ENCODE data around the gene GMCL1. TPM values are rescaled to one million over a fixed set of nuclear protein-coding genes. Genes with fewer than 3 reads are reported as not detected.

GMCL1 gene
- total and polyA plus RNA-seq, 9 of the 15 experiments (the other 6 are each of a cell fraction or from before 2014, with no cell fraction given), result 7.0 to 27.3 (median 15.4) TPM

DNA sequence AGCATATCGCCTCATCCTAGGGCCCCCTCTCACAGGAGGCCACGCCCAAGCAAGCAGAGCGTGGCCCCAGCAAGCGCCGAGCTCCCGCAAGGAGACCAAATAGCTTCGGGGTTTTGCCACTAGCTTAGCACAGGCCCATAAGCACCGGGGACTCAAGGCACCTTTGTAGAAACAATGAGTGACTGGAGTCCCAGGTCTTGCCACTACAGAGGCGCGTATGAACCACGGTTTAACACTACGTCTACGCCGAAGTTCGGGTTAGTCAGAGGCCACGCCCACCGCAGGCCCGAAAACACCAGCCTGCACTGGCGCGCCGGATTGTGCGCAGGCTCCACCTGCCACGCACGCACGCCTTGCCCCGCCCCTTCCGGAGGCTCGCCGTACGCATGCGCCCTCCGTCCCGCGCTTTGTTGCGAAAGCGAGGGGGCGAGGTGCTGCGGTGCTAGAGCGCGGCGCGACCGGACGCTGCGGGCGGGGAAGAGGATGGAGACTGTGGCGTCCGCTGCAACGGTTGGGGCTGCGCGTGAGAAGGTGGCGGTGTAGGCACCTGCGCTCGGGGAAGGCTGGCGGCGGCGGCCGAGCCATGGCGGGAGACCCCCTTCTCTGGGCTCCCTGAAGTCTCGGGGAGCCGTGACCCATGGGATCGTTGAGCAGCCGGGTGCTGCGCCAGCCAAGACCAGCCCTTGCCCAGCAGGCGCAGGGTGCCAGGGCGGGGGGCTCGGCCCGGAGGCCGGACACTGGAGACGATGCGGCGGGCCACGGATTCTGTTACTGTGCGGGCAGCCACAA is at the start of gene GMCL1 (continued):
- no peak for TF ChIP-seq HIVEP1 (CRISPR knock-in tag; IDR thresholded peaks at IDR 0.05)
- TF ChIP-seq MAFG (tag; conservative IDR thresholded peaks at IDR 0.05), result no peak
- TF ChIP-seq ESRRA (IDR thresholded peaks at IDR 0.05; ENCODE audit: borderline replicate concordance, low read depth), result peak; percentile 55; the same call in 1 of the 2 replicates
- no peak for TF ChIP-seq TEAD2 (tag; IDR thresholded peaks at IDR 0.05)
- TF ChIP-seq CTBP1 (IDR thresholded peaks at IDR 0.05; ENCODE audit: borderline replicate concordance), result peak; percentile 80
- TF ChIP-seq PHF20 (IDR thresholded peaks at IDR 0.05; ENCODE audit: partially characterized antibody), result peak; percentile 75
- no peak for TF ChIP-seq ATF2 (CRISPR knock-in tag; IDR thresholded peaks at IDR 0.05)
- TF ChIP-seq FOXP4 (CRISPR knock-in tag; IDR thresholded peaks at IDR 0.05; ENCODE audit: borderline replicate concordance), result peak; percentile 97
- TF ChIP-seq TBP (optimal IDR thresholded peaks at IDR 0.05; ENCODE audit: low read depth, low read length), result peak; percentile 78
- peak; percentile 79; the same call in 1 of the 2 replicates for TF ChIP-seq IRF9 (tag; IDR thresholded peaks at IDR 0.05)
- no peak for TF ChIP-seq ZNF75A (CRISPR knock-in tag; IDR thresholded peaks at IDR 0.05)
- no peak for TF ChIP-seq BRD4 (IDR thresholded peaks at IDR 0.05)
- TF ChIP-seq NELFE (IDR thresholded peaks at IDR 0.05; ENCODE audit: insufficient read depth, insufficient read length), result no peak
- no peak; a peak in 1 of 4 replicates for TF ChIP-seq SRF (CRISPR knock-in tag; IDR thresholded peaks at IDR 0.05)
- TF ChIP-seq EWSR1 (IDR thresholded peaks at IDR 0.05; ENCODE audit: borderline replicate concordance, low read depth, partially characterized antibody), result no peak
- TF ChIP-seq PPARD (CRISPR knock-in tag; IDR thresholded peaks at IDR 0.05), result no peak
- no peak for TF ChIP-seq ZNF717 (CRISPR knock-in tag; IDR thresholded peaks at IDR 0.05)
- TF ChIP-seq ZFP30 (CRISPR knock-in tag; IDR thresholded peaks at IDR 0.05; ENCODE audit: borderline replicate concordance), result no peak
- TF ChIP-seq ZNF354B (CRISPR knock-in tag; IDR thresholded peaks at IDR 0.05), result no peak
- TF ChIP-seq ZNF444 (CRISPR knock-in tag; IDR thresholded peaks at IDR 0.05), result no peak
- peak; percentile 95 for TF ChIP-seq POLR2A (conservative IDR thresholded peaks at IDR 0.05)
- peak; percentile 97 for TF ChIP-seq HNRNPLL (IDR thresholded peaks at IDR 0.05; ENCODE audit: low read depth, low read length, poor library complexity, severe bottlenecking)
- TF ChIP-seq ZNF124 (CRISPR knock-in tag; IDR thresholded peaks at IDR 0.05), result no peak
